Measurements from ENCODE around the gene JPH2.

GRCh38 chr20:44182135-44182765, 4.7 kb downstream of the JPH2 start:
- TF ChIP-seq, protein P1, sequence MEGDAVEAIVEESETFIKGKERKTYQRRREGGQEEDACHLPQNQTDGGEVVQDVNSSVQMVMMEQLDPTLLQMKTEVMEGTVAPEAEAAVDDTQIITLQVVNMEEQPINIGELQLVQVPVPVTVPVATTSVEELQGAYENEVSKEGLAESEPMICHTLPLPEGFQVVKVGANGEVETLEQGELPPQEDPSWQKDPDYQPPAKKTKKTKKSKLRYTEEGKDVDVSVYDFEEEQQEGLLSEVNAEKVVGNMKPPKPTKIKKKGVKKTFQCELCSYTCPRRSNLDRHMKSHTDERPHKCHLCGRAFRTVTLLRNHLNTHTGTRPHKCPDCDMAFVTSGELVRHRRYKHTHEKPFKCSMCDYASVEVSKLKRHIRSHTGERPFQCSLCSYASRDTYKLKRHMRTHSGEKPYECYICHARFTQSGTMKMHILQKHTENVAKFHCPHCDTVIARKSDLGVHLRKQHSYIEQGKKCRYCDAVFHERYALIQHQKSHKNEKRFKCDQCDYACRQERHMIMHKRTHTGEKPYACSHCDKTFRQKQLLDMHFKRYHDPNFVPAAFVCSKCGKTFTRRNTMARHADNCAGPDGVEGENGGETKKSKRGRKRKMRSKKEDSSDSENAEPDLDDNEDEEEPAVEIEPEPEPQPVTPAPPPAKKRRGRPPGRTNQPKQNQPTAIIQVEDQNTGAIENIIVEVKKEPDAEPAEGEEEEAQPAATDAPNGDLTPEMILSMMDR (IDR thresholded peaks at IDR 0.05; ENCODE audit: borderline replicate concordance, extremely low read depth, low read length, poor library complexity, severe bottlenecking) = no peak
- no peak for TF ChIP-seq EZH2 (IDR thresholded peaks at IDR 0.05; ENCODE audit: borderline replicate concordance, low read depth, low read length, severe bottlenecking)
